Endothelial cell of umbilical vein (primary cell): ENCODE results near the gene TMEM54.

Experiments
- EZH2 ChIP-seq: IDR thresholded peaks from 2 replicates; pipeline ENCODE4 v1.6.1; 2012; ENCODE audit warnings: borderline replicate concordance, low read depth, mild to moderate bottlenecking, moderate library complexity, low read length, inconsistent platforms; ENCODE audit not compliant: severe bottlenecking
- FOS ChIP-seq: IDR thresholded peaks from 2 replicates; pipeline ENCODE4 v1.6.1; 2011; ENCODE audit warnings: mild to moderate bottlenecking, low read length, moderate library complexity, borderline replicate concordance; ENCODE audit not compliant: insufficient read depth
- JUN ChIP-seq: IDR thresholded peaks from 2 replicates; pipeline ENCODE4 v1.6.1; 2011; ENCODE audit warnings: borderline replicate concordance, low read depth; ENCODE audit not compliant: insufficient read length, insufficient read depth
- MYC ChIP-seq: IDR thresholded peaks from one replicate; pipeline ENCODE4 v1.6.1; 2011; ENCODE audit warnings: mild to moderate bottlenecking, low read depth, low read length
- POLR2A ChIP-seq: IDR thresholded peaks from 2 replicates; pipeline ENCODE4 v1.6.1; 2012; ENCODE audit warnings: low read depth, mild to moderate bottlenecking, control low read depth, low read length
- POLR2AphosphoS5 ChIP-seq: IDR thresholded peaks from 2 replicates; pipeline ENCODE4 v1.6.1; 2012; ENCODE audit warnings: low read depth, mild to moderate bottlenecking, control low read depth, low read length, moderate library complexity; ENCODE audit not compliant: insufficient read depth
- TF ChIP-seq, protein P1 (sequence below), 2 donors: IDR thresholded peaks; 1 replicate in 1 of 2; 2 replicates in 1 of 2; pipeline ENCODE4 v1.5.1; 2011; ENCODE audit warnings: low read length in 2 of 2, mild to moderate bottlenecking in 2 of 2, moderate library complexity in 2 of 2, control low read depth in 1 of 2, inconsistent platforms in 1 of 2, low read depth in 1 of 2; ENCODE audit not compliant: insufficient read depth in 1 of 2; ENCODE audit errors: extremely low read depth in 1 of 2
- TF ChIP-seq, protein P2 (sequence below): IDR thresholded peaks from 2 replicates; pipeline ENCODE4 v1.6.1; 2011; ENCODE audit not compliant: insufficient read depth, insufficient read length

DNA sequence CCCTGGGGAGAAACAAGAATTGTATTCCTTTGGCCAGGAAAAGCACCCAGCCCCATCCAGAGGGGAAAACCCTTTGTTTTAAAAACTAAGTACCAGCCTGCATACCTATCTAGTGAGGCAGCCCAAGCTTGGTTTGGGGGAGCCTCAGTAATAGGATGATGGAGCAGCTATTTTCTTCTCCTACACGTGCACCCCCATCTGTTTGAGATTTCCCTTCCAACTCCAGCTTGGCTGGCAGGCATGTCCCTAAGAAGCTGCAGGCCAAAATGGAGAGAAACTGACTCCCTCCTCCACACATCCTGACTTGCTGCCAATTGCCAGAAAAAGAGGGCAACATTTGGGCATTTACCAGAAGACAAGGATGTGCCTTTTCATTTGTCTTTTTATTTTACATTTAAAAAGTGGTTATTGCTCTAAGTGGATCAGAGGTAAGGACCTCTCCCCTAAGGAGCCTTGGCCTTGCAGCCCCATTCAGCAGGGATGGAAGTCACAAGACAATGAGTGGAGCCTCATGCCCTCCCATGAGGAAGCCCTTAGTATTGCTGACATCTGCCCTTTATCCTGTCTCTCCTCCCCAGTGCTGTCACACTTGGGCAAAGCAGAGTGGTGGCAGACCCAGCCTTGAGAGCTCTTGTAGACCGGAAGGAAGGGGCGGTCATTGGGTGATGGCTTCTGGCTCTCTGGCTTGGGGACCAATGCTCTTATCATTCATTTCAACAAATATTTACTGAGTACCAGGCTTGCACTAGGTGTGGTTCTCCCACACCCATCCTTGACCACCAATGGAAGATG, 39.1 kb downstream of the TMEM54 start:
- TF ChIP-seq, protein P1, sequence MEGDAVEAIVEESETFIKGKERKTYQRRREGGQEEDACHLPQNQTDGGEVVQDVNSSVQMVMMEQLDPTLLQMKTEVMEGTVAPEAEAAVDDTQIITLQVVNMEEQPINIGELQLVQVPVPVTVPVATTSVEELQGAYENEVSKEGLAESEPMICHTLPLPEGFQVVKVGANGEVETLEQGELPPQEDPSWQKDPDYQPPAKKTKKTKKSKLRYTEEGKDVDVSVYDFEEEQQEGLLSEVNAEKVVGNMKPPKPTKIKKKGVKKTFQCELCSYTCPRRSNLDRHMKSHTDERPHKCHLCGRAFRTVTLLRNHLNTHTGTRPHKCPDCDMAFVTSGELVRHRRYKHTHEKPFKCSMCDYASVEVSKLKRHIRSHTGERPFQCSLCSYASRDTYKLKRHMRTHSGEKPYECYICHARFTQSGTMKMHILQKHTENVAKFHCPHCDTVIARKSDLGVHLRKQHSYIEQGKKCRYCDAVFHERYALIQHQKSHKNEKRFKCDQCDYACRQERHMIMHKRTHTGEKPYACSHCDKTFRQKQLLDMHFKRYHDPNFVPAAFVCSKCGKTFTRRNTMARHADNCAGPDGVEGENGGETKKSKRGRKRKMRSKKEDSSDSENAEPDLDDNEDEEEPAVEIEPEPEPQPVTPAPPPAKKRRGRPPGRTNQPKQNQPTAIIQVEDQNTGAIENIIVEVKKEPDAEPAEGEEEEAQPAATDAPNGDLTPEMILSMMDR (IDR thresholded peaks at IDR 0.05; ENCODE audit: extremely low read depth in 1 of 2, insufficient read depth in 1 of 2, low read depth in 1 of 2, low read length in 2 of 2): no peak
- no peak for TF ChIP-seq POLR2A
- TF ChIP-seq JUN: no peak
- TF ChIP-seq EZH2: no peak
- TF ChIP-seq, protein P2, sequence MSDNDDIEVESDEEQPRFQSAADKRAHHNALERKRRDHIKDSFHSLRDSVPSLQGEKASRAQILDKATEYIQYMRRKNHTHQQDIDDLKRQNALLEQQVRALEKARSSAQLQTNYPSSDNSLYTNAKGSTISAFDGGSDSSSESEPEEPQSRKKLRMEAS: no peak
- TF ChIP-seq POLR2AphosphoS5: no peak
- no peak for TF ChIP-seq MYC
- no peak for TF ChIP-seq FOS
